Parathyroid adenoma (tissue), 2 donors: ENCODE measurements around the gene ECI2.

Experiments used
- H2AFZ ChIP-seq: fragments of 300-600 bp; sonication (generic); one replicate; pipeline ENCODE4 v1.7.0; 2017; ENCODE audit warnings: antibody characterized with exemption, mild to moderate bottlenecking
- H3K27ac ChIP-seq: fragments of 300-600 bp; sonication (generic); one replicate; pipeline ENCODE4 v1.7.0; 2017
- H3K27me3 ChIP-seq: fragments of 300-600 bp; sonication (generic); one replicate; pipeline ENCODE4 v1.7.0; 2017; ENCODE audit warnings: low read length; ENCODE audit not compliant: control insufficient read depth, insufficient read depth
- H3K36me3 ChIP-seq: fragments of 300-600 bp; sonication (generic); one replicate; pipeline ENCODE4 v1.7.0; 2017; ENCODE audit warnings: low read length; ENCODE audit not compliant: control insufficient read depth, insufficient read depth
- H3K4me1 ChIP-seq: fragments of 300-600 bp; sonication (generic); one replicate; pipeline ENCODE4 v1.7.0; 2017; ENCODE audit warnings: control low read depth
- H3K4me2 ChIP-seq: fragments of 300-600 bp; sonication (generic); one replicate; pipeline ENCODE4 v1.7.0; 2017; ENCODE audit warnings: low read length
- H3K4me3 ChIP-seq: fragments of 300-600 bp; sonication (generic); one replicate; pipeline ENCODE4 v1.7.0; 2017; ENCODE audit warnings: low read depth, low read length
- H3K79me2 ChIP-seq: fragments of 300-600 bp; sonication (generic); one replicate; pipeline ENCODE4 v1.7.0; 2017; ENCODE audit warnings: control low read depth
- H3K9ac ChIP-seq: fragments of 300-600 bp; sonication (generic); one replicate; pipeline ENCODE4 v1.7.0; 2017; ENCODE audit warnings: mild to moderate bottlenecking
- H3K9me3 ChIP-seq: fragments of 300-600 bp; sonication (generic); one replicate; pipeline ENCODE4 v1.7.0; 2017; ENCODE audit warnings: low read length; ENCODE audit not compliant: control insufficient read depth
- CTCF ChIP-seq: fragments of 300-600 bp; sonication (generic); IDR thresholded peaks from one replicate; pipeline ENCODE4 v1.7.0; 2017; ENCODE audit warnings: antibody characterized with exemption, mild to moderate bottlenecking
- donor health status: primary hyperparathyroidism.

The ECI2 gene

GRCh38 chr6:4107873-4108272, 27.5 kb downstream of the ECI2 start:
- H3K27ac ChIP-seq, result no peak overlapping the region
- no peak for TF ChIP-seq CTCF
- no peak overlapping the region for H3K9ac ChIP-seq
- H3K4me1 ChIP-seq, result no peaks in the 10 kb centered on the region
- no peak overlapping the region for H2AFZ ChIP-seq
- no peaks in the 10 kb centered on the region for H3K36me3 ChIP-seq
- H3K4me3 ChIP-seq, result no peak overlapping the region
- H3K9me3 ChIP-seq, result no peaks in the 10 kb centered on the region
- no peaks in the 10 kb centered on the region for H3K27me3 ChIP-seq
- H3K4me2 ChIP-seq, result no peak overlapping the region
- H3K79me2 ChIP-seq, result no peaks in the 10 kb centered on the region

DNA sequence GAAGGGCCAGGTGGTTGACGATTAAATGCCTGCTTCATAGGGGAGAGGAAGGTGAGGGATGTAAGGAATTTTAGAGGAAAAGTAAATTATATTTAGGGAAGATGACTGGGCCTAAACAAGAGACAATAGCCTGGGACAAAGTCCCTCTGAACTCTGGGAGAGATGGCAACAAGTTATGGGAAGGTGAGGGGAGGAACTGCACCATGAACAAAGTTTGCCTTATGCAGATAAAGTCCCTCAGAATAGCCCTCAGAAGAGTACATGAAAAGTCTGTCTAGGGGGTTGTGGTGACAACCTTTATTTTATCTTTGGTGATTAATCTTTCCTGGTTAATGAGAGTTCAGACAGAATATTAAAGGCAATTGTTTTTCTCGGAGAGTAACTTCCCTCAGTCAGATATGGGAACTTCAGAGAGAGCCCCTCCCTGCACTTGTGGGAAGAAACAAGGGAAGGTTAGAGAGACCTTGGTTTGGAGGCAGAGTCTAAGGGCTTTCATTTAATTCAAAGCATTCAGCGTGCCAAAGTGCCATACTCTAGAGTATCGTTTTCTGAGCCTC, 29.3 kb downstream of the ECI2 start:
- Histone ChIP-seq H3K36me3 (no peaks in the 10 kb centered on the region), H3K27ac (no peak overlapping the region), H3K9ac (no peak overlapping the region), H3K27me3 (no peaks in the 10 kb centered on the region), H3K79me2 (no peaks in the 10 kb centered on the region), H3K4me3 (no peak overlapping the region), H3K4me1 (no peaks in the 10 kb centered on the region), H2AFZ (no peak overlapping the region), H3K4me2 (no peak overlapping the region), H3K9me3 (no peaks in the 10 kb centered on the region)
- TF ChIP-seq CTCF, result no peak

DNA sequence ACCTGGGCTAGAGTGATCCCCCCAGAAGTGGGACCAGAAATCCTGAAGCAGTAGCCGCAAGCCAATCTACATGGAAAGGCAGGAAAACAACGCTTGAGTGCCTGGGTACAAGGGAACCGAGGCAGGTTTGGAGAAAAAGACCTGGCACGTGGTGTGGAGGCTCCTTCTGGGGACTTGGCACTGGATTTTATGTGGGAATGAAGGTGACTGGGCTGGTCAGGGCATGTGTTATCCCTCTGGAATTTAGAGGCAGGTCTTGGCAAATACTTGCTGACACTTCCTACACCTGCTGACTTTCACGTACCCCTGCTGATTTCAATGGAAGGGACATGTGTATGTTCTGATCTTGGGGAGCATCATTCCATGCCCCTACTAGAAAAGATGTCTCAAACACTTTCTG, 31.4 kb downstream of the ECI2 start:
- Histone ChIP-seq H3K4me2 (no peak overlapping the region), H3K27me3 (no peaks in the 10 kb centered on the region), H3K36me3 (no peaks in the 10 kb centered on the region), H3K4me3 (no peak overlapping the region), H3K79me2 (no peaks in the 10 kb centered on the region), H3K9ac (no peak overlapping the region), H3K27ac (no peak overlapping the region), H3K9me3 (no peaks in the 10 kb centered on the region), H2AFZ (no peak overlapping the region), H3K4me1 (no peaks in the 10 kb centered on the region)
- TF ChIP-seq CTCF, result no peak

- Histone ChIP-seq H3K79me2 (no peaks in the 10 kb centered on the region), H3K9me3 (no peaks in the 10 kb centered on the region), H3K36me3 (no peaks in the 10 kb centered on the region), H3K4me3 (no peak overlapping the region), H3K4me2 (no peak overlapping the region), H3K27me3 (no peaks in the 10 kb centered on the region), H2AFZ (no peak overlapping the region), H3K27ac (no peak overlapping the region), H3K9ac (no peak overlapping the region), H3K4me1 (no peaks in the 10 kb centered on the region)
- TF ChIP-seq CTCF, result no peak
Observed at GRCh38 chr6:4102687-4103244, 32.6 kb downstream of the ECI2 start.

DNA sequence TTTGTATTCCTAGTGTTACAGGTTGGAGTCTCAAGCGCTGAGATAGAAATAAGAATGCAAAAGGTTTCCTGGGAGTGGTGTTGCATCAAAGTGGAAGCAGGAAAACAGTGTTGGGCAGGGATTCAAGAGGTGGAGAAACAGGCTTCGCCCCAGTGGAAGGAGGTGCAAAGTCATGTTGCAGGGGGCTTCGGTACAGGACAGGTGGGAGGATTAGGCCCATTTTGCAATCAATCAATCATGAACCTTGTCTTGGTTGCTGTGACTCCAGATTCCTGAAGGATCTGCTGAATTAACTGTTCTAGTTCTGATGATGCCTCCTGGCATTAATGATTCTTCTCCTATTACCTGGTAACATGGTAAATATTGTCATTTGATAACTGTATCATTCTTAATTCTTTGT, 34.1 kb downstream of the ECI2 start:
- TF ChIP-seq CTCF, result no peak
- Histone ChIP-seq H3K4me3 (no peak overlapping the region), H3K27me3 (no peaks in the 10 kb centered on the region), H3K9me3 (no peaks in the 10 kb centered on the region), H3K4me2 (no peak overlapping the region), H3K27ac (no peak overlapping the region), H2AFZ (no peak overlapping the region), H3K36me3 (no peaks in the 10 kb centered on the region), H3K4me1 (no peaks in the 10 kb centered on the region), H3K79me2 (no peaks in the 10 kb centered on the region), H3K9ac (no peak overlapping the region)
